CD4-positive, alpha-beta T cell treated with Interleukin-15 for 4 hours (primary cell): ENCODE measurements around the gene HNF1B.

Experiments used
- DNase-seq: peaks from one replicate; pipeline ENCODE4 v3.0.0-alpha.2; 2020; ENCODE audit warnings: low spot score

HNF1B gene

DNA sequence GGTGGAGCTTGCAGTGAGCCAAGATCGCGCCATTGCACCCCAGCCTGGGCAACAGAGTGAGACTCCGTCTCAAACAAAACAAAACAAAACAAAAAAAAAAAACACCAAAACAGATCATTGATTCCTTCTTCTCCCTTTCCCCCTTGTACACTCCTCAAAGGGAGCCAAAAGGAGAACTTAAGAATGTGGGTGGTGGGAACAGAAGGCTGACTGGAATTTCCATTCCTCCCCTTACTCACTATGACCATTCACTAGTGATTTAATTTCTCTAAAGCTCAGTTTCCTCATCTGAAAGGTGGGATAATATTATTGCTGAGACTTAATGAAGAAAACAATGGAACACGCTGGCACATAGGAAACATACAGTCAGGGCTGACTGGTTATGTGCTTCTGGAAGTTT lies 17.1 kb upstream of the HNF1B start:
- DNase-seq, result no peak

DNA sequence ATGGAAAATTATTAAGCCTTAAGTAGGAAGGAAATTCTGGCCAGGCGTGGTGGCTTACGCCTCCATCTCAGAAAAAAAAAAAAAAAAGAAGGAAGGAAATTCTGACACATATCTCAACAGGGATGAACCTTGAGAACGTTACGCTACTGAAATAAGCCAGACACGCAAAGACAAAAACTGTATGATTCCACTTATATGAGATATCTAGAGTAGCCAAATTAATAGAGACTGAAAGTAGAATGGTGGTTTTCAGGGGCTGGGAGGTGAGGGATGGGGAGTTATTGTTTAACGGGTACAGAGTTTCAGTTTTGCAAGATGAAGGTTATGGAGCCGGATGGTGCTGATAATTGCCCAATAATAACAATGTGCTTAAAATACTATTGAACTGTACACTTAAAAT lies 16.2 kb upstream of the HNF1B start:
- no peak for DNase-seq

DNA sequence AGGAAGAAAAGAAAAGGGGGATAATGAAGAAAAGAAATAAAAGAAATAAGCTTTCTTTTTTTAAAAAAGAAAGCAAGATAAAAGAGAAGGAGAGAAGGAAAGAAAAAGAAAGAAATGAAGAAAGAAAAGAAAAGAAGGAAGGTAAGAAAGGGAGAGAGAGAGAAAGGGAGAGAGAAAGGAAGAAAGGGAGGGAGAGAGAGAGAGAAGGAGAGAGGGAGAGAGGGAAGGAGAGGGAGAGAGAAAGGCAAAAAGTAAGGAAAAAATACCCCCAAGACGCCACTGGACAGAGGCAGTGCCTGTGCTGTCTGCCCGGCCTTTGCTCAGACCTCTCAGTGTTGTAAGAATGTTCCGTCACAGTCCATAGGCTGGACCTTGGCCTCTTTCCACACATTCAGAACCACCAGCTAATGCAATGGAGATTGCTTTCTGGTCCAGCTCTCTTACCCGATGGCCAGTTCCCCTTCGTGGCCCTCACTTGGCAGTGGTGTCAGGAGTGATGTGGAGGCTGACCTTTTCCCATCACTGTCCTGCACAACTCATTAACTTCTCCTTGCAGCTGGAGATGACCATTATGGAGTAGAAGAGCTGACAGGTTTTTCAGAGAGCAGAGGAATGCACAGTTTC lies 14.3 kb upstream of the HNF1B start:
- DNase-seq, result no peak

- DNase-seq, result no peak
Measured at GRCh38 chr17:37756051-37756450, 11.2 kb upstream of the HNF1B start.

GRCh38 chr17:37755455-37755854 lies 10.6 kb upstream of the HNF1B start:
- DNase-seq, result no peak

DNA sequence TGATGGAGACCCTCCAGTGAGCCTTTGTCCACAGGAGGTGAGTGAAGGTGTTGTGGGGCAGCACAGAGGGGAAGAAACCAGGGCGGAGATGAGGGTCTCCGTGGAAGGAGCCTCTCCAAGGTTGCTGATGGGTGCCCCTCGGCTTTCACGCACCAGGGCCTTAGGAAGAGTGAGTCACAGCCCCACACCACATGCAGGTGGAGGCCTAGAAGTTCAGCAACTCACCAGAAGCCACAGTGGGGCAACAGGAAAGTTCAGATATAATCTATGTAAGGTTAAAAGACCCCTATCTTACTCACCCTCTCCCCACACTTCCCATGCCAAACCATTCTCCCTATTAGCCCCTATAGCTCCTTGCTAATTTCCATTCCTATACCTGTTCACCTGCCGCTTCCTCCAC lies 9.5 kb upstream of the HNF1B start:
- no peak for DNase-seq

DNA sequence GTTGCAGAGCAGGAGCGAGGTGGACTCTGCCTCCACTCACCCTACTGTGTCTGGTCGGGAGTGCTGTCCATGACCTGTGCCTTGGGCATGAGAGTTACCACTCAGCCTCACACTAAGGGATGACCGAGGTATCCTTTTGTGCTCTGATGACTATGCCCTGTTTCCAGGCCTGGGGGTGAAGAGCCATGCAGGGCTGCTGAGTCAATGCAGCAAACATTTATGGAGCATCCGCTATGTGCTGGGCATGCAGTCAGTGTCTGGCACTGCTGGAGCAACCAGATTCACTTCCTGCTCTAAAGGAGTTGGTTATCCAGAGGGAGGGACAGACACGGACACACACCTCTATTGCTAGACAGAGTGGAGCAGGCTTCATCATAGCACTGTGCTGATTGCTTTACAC lies 7.6 kb upstream of the HNF1B start:
- no peak for DNase-seq

- DNase-seq, result no peak
Measured at GRCh38 chr17:37750768-37751475, 6.1 kb upstream of the HNF1B start.

DNA sequence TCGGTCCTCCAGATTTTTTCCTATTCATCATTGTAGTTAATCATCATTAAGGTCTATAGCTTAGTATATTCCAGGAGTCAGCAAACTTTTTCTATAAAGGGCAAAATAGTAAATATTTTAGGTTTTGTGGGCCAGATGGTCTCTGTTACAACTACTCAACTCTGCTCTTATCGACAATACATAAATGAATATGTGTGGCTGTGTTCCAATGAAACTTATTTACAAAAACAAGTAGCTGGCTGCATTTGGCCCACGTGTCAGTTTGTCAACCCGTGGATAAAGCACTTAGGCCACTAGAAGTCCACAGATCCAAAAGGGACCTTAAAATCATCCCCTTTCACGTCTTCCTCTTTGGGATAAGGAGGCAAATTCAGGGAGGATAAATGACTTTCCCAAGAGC lies 5.4 kb upstream of the HNF1B start:
- DNase-seq, result no peak

DNA sequence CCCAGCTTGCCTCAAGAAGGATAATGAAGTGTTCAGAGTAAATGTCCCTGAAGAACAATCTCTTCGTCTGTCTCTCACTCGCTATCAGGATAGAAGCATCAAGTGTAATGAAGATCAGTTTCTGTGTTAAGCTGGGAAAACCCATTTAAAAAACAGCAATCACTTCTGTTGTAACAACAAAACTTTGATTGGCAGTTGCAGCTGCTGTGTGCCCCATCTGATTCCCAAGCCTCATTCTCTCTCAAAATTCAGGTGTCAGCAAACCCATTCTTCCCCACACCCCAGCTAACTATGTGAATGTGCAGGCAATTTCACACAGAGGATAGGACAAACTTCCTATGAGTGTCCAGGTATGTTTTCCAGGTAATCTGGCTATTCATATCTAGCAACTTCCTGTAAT lies 2.4 kb upstream of the HNF1B start:
- no peak for DNase-seq

GRCh38 chr17:37746617-37747016 lies 1.8 kb upstream of the HNF1B start:
- no peak for DNase-seq

DNA sequence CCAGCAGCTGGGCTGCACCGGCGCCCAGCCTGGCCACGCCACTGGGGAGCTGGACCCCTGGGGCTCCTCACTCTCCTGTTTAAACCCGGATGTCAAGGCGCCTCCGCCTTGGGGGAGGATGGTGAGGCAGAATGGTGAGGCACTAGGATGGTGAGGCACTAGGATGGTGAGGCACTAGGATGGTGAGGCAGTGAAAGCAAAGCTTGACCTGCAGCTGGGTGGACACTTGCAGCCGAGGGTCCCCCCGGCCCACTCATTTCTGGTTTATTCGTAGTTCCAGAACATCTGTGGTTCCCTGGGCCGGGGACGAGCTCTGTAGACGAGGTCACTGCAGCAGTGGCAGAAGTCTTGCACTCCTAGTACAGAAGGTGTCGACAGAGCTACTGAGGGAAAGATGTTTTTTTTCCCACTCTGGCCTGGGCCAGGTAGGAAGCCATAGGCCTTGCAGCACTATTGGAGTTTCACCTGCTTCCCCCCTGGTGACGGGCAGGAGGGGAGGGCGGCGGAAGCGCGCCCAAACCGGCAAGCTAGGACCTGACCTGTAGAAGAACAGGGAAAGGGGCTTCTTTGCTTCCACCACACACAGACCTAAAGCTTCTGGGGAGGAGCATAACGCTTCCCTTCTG lies 1.1 kb upstream of the HNF1B start:
- no peak for DNase-seq

DNA sequence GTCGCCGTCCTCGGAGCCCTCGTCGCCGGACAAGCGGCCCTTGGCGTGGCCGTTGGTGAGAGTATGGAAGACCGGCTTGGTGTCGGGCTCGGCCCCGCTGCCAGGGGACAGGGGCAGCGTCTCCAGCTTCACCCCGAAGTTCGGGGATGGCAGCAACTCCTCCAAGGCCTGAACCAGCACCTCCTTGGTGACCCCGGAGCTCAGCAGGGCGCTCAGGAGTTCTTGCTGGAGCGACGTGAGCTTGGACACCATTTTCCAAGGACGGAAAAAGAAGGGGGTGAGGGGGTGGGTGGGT lies 279 bp downstream of the HNF1B start:
- DNase-seq, result no peak

DNA sequence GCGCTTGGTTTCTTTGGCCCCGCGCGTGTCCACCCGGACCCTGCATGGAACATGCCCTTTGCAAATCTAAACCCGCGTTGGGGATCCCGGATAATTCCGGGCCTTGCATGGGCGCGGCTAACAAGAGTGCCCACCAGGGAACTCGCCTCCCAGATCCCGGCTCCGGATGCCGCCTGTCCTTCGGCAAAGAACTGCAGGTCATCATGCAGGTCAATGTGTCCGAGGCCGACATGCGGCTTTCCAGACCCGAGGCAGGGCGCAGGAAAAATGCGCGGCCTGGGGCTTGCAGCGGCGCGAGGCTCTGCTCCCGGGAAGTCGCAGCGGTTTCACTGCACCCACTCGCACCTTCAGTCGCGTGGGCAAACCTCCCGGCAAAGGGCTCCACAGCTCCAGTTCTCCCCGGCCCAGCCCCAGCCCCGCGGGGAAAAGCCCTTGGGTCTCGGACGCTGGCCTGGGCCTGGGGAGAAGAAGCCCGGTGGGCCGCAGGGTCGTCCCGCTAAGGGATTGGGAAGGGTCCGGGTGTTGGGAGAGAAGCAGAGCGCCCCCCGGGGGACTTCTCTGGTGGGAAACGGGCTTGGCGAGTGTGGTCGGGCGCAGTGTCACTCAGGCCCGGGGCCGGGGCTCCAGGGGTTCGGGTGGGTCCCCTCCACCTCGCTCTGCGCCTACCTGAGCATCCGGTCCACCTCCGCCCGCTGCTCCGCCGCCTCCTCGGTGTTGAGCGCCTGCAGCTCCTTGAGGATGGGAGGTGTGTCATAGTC lies 805 bp downstream of the HNF1B start:
- DNase-seq, result no peak

GRCh38 chr17:37743612-37743874 lies 1.3 kb downstream of the HNF1B start:
- DNase-seq, result no peak

DNA sequence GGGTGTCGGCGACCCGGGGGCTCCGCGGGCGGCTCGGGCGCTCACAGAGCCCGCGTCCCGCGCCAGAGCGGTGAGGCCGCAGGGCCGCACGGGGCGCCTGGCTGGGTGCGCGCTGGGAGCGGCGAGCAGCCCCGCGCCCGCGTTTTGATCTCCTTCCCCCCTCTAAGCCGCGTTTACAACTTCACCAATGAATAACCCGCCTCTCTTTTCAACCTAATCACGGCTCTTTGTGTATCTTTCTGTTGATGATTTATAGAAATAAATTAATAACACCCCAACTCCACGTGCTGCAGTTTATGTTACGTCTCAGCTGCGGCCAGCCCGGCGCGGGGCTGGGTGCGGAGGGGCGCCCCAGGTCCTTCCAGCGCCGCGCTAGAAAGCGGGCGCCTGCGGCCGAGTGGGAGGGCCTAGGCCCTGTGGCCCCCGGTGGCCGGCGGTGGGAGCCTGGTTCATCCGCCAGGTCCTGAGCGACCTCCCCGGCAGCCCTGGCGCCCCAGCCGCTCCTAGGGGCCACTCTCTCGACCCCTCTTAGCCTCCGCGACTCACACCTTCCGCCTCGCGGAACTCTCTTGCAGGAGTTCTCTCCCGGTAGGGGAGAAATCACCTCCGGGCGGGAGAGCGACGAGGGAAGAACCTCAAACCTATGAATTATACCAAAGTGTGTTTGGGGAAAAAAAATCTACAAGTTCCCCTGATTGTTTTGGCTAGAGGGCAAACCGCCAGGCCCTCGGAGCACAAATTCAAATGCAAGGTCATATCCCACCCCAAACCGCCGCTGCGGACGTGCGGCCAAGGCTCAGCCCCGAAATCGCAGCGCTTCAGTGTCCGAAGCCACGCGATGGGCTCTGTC lies 1.9 kb downstream of the HNF1B start:
- no peak for DNase-seq

- DNase-seq, result no peak
Measured at GRCh38 chr17:37742116-37742761, 2.6 kb downstream of the HNF1B start.

DNA sequence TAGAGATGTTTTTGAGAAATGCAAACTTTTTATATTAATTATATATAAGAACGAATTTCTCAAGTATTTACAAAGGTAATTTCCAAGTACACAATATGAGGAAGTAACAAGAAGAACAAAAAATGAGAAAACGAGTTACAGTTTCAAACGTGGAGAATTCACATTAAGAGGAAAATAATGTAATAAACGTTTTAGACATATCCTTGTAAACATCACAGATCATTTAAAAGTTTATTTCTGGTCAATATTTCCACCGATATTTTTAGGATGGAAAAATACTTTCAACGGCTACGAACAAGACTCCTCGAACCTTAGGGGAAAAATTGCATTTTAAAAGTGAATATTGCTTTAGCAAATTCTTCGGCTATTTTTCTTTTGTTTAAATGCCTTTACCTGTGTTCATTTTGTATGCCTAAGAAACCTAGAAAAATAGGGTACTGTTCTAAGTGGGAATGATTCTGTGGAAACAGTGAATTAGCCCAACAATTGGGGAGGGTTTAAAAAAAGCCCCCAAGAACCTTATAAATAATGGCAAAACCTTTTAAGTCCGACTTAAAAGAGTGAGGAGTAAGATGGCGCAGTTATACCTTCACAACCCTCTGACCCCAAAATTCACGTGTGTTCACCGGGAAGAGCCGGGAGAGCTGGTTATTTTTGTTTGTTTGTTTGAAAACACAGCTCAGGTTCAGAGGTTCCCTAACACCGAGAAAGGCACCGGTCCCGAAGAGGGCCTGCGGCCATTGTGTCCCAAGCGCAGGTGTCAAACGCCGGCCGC lies 3.3 kb downstream of the HNF1B start:
- no peak for DNase-seq

DNA sequence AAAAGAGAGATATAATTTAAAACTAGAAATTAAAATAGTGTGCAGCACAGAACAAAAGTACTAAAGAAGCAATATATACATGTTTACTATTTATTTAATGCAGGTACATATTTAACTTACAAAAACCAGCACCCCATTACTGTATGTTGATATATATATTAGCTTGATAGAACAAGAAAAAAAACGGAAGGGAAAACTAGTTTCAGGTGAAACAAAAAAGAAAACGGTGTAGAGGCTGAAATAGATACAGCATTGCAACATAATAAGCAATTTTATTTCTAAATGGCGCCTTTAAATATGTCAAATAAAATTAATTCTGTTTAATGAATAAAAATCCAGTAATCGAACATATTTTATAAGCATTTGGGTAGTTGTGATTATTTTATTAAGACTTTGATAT lies 3.9 kb downstream of the HNF1B start:
- no peak for DNase-seq

DNA sequence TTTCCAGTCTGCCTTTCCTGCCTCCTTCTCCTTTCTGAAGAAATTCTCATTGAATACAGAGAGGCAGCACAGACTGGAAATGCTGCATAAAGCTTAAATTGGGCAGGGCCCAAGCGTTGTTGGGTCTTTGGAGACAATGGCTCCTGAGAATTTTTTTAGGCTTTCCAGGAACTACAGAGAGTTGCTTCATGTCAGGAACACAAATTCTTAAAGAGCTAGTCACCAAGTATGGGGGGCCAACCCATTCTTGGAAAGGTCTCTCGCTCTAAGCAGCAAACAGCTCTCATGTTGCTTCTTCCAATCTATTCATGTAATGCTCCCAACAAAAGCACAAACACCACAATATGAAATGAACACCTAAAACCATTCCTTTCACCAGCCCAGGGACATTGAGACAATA lies 6.9 kb downstream of the HNF1B start:
- no peak for DNase-seq

DNA sequence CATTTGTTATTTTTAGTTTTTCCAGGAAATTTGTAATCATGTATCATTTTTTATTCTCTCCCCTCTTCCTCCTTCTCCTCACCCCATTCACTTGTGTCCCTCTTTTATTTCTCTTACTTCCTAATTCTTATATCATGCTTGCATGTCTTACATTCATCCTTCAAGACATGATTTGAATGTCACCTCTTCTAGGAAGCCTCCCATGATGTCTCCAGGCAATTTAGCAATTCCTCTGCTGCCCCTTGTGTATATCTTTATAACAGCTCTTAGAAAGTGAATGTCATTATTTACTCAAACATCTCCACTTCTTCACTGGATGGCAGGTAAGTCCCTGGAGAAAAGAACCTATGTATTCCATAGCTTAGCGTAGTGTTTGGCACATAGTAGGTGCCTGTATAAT lies 7.8 kb downstream of the HNF1B start:
- DNase-seq, result no peak
